HL-60 (cell line): Measurements from ENCODE around the gene NAT9.

Source experiments
- DNase-seq, 2 experiments: peaks; one replicate each; pipeline ENCODE4 v3.0.0-alpha.2; 2010 to 2020; ENCODE audit warnings: low read depth in 1 of 2, low spot score in 1 of 2
- H3K27ac ChIP-seq: fragments of 250-450 bp; sonication (Bioruptor Pico); replicated peaks from 2 replicates; pipeline ENCODE4 v1.5.1; 2020; ENCODE audit warnings: mild to moderate bottlenecking, moderate library complexity
- H3K27me3 ChIP-seq: fragments of 250-450 bp; sonication (Bioruptor Pico); 2 replicates; pipeline ENCODE4 v1.5.1; 2021; ENCODE audit warnings: mild to moderate bottlenecking, moderate library complexity; ENCODE audit not compliant: insufficient read depth, poor library complexity, severe bottlenecking
- H3K4me3 ChIP-seq: replicated peaks from 2 replicates; pipeline ENCODE4 v1.5.1; 2011; ENCODE audit warnings: mild to moderate bottlenecking, control low read depth, low read length; ENCODE audit not compliant: insufficient read depth
- GABPA ChIP-seq: IDR thresholded peaks from 2 replicates; pipeline ENCODE4 v1.6.1; 2012; ENCODE audit warnings: low read depth
- POLR2AphosphoS5 ChIP-seq: IDR thresholded peaks from 2 replicates; pipeline ENCODE4 v1.6.1; 2012; ENCODE audit warnings: low read depth
- SPI1 ChIP-seq: IDR thresholded peaks from 2 replicates; pipeline ENCODE4 v1.6.1; 2012; ENCODE audit warnings: low read depth, mild to moderate bottlenecking, borderline replicate concordance
- TF ChIP-seq, protein P1 (sequence below): IDR thresholded peaks from one replicate; pipeline ENCODE4 v1.5.1; 2011; ENCODE audit warnings: low read length, control low read depth, inconsistent platforms; ENCODE audit not compliant: insufficient read depth
- TF ChIP-seq, protein P2 (sequence below): IDR thresholded peaks from 2 replicates; pipeline ENCODE4 v1.6.1; 2012; ENCODE audit warnings: low read depth; ENCODE audit not compliant: insufficient replicate concordance

NAT9 gene

DNA sequence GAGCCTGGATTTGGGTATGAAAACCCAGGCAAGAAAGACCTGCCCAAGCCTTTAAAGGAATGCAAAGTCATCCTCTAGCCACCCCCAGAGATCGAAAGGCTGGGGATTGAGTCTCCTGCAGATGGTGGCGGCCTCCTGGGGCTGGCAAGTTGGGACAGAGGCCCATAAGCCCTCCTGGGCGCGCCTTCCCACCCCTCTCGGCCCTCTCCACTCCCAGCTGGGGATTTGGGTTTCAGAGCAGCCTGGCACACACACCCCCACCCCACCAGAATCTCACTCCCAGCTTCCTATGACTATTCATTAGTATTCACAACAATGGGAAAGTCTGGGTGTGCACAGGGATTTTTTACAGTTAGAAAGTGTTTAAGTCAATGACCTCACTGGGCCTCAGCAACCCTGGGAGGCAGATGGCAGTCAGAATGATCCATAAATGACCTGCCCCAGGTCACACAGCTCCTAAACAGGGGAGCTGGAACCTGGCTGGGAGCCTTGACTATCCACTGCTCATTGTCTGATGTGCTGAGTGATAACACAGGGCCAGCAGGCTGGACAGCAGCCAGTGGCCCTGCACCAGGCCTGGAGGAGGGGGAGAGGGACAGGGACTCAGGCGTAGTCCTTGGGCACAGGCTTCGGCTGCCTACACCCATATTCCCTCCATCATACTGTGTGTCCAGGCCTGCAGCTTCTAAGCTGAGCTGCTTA lies 15.6 kb downstream of the NAT9 start:
- Histone ChIP-seq H3K27ac (peak overlapping the region; percentile 37), H3K27me3 (no peaks in the 10 kb centered on the region), H3K4me3 (no peak overlapping the region)
- TF ChIP-seq, protein P1, sequence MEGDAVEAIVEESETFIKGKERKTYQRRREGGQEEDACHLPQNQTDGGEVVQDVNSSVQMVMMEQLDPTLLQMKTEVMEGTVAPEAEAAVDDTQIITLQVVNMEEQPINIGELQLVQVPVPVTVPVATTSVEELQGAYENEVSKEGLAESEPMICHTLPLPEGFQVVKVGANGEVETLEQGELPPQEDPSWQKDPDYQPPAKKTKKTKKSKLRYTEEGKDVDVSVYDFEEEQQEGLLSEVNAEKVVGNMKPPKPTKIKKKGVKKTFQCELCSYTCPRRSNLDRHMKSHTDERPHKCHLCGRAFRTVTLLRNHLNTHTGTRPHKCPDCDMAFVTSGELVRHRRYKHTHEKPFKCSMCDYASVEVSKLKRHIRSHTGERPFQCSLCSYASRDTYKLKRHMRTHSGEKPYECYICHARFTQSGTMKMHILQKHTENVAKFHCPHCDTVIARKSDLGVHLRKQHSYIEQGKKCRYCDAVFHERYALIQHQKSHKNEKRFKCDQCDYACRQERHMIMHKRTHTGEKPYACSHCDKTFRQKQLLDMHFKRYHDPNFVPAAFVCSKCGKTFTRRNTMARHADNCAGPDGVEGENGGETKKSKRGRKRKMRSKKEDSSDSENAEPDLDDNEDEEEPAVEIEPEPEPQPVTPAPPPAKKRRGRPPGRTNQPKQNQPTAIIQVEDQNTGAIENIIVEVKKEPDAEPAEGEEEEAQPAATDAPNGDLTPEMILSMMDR = no peak
- TF ChIP-seq, protein P2, sequence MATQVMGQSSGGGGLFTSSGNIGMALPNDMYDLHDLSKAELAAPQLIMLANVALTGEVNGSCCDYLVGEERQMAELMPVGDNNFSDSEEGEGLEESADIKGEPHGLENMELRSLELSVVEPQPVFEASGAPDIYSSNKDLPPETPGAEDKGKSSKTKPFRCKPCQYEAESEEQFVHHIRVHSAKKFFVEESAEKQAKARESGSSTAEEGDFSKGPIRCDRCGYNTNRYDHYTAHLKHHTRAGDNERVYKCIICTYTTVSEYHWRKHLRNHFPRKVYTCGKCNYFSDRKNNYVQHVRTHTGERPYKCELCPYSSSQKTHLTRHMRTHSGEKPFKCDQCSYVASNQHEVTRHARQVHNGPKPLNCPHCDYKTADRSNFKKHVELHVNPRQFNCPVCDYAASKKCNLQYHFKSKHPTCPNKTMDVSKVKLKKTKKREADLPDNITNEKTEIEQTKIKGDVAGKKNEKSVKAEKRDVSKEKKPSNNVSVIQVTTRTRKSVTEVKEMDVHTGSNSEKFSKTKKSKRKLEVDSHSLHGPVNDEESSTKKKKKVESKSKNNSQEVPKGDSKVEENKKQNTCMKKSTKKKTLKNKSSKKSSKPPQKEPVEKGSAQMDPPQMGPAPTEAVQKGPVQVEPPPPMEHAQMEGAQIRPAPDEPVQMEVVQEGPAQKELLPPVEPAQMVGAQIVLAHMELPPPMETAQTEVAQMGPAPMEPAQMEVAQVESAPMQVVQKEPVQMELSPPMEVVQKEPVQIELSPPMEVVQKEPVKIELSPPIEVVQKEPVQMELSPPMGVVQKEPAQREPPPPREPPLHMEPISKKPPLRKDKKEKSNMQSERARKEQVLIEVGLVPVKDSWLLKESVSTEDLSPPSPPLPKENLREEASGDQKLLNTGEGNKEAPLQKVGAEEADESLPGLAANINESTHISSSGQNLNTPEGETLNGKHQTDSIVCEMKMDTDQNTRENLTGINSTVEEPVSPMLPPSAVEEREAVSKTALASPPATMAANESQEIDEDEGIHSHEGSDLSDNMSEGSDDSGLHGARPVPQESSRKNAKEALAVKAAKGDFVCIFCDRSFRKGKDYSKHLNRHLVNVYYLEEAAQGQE = peak; percentile 45
- no peak for DNase-seq

DNA sequence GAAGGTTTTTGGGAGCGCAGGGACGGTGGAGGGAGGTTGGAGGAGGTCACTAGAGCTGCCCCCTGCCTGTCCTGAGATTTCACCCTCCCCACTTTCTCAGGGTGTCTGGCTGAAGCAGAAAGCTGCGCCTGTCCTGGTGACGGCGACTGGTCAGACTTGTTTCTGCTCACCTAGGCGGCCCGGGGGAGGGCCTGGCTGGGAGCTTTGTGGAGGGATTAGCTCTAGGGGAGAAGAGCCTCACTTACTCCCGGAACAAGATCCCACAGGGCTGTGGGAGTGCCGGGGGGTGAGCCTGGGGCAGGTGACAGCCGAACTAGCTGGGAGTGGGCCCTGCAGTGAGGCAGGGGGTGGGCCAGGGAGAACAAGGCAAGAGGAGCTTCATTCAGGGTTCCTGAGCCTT lies 16.2 kb downstream of the NAT9 start:
- TF ChIP-seq, protein P1 = no peak
- TF ChIP-seq GABPA = no peak
- TF ChIP-seq, protein P2 = no peak
- TF ChIP-seq SPI1 = no peak
- TF ChIP-seq POLR2AphosphoS5 = no peak
- no peaks in the 10 kb centered on the region for H3K27me3 ChIP-seq
- DNase-seq = no peak
- H3K27ac ChIP-seq = peak overlapping the region; percentile 37
- H3K4me3 ChIP-seq = no peak overlapping the region

DNA sequence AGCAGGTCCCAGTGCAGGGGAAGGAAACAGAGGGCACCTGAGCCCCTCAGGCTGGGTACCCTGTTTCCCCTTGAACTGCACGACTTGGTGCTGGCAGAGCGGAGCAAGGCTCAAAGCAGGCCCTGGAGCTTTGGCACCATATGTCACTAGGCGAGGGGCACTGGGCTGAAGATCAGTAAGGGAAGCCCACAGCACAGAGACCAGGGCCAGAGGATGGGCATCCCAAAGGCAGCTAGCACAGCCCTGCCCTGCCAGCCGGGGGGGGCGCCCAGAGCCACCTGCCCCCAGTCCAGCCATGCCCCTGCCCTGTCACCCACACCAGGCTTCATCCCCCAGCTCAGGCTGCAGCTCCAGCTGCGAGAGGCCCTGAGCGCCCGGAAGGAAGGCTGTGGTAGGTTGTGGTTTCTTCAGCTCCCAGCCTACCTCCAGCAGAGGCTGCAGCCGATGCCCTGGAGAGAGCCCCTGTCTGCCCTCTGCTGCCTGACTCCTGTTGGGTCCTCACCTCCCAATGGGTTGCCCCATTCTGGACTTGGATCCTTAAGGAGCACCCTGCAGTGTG lies 16.8 kb downstream of the NAT9 start:
- no peak for TF ChIP-seq SPI1
- TF ChIP-seq POLR2AphosphoS5 = peak; percentile 92
- TF ChIP-seq, protein P1 = peak; percentile 5
- TF ChIP-seq GABPA = no peak
- Histone ChIP-seq H3K27me3 (no peaks in the 10 kb centered on the region), H3K27ac (peak overlapping the region; percentile 52), H3K4me3 (no peak overlapping the region)
- peak in 1 of 2 experiments; percentile 91 for DNase-seq

DNA sequence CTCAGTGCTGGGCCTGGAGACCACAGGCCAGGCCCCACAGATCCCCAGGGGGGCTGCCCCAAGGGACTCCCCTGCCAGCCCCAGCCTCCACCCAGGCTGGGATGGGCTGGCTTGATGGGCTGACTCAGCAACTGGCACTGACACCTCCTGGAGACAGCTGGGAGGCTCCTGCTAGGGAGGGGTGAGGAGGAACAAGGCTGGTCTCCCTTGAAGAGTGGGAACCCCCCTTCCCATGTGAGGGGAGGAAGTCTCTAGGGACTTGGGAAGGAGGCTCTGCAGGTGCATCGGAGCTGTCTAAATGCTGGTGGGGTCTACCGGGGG lies 17.3 kb downstream of the NAT9 start:
- DNase-seq = peak; percentile 71 to 77
- H3K4me3 ChIP-seq = no peak overlapping the region
- TF ChIP-seq GABPA = no peak
- TF ChIP-seq, protein P2 = no peak
- TF ChIP-seq, protein P1 = no peak
- peak; percentile 25; the same call in 1 of the 2 replicates for TF ChIP-seq SPI1
- TF ChIP-seq POLR2AphosphoS5 = no peak
- peak overlapping the region; percentile 52 for H3K27ac ChIP-seq
- H3K27me3 ChIP-seq = no peaks in the 10 kb centered on the region
